Right kidney (tissue), 9 donors: ENCODE measurements around the gene GIMAP4.
"Not testable (repeated sequence)": the region's sequence is repeated elsewhere in the genome, so short reads cannot be mapped to it uniquely, and the experiment has no call there.

ENCODE experiments used
- DNase-seq: peaks from one replicate; pipeline ENCODE4 v3.0.0-alpha.2; 2016
- long read RNA-seq, 8 donors: transcript quantifications; one replicate each; lab custom pipeline, GENCODE V29; 2026

Gene GIMAP4
- long read RNA-seq, donor 1, transcript GIMAP4-201 (3 exons, 2,060 nt): major isoform, 7 of 7 reads
- long read RNA-seq, donor 1, partial matches to known transcripts: 0 of 7 reads
- long read RNA-seq, donor 1, other reads (novel, unspliced or antisense): 0 of 7 reads
- long read RNA-seq, donor 2, transcript GIMAP4-201 (3 exons, 2,060 nt): major isoform, 6 of 8 reads
- long read RNA-seq, donor 2, partial matches to known transcripts: 0 of 8 reads
- long read RNA-seq, donor 2, other reads (novel, unspliced or antisense): 0 of 8 reads
- long read RNA-seq, donor 3, transcript GIMAP4-201 (3 exons, 2,060 nt): major isoform, 5 of 5 reads
- long read RNA-seq, donor 3, partial matches to known transcripts: 0 of 5 reads
- long read RNA-seq, donor 3, other reads (novel, unspliced or antisense): 0 of 5 reads
- long read RNA-seq, donor 4, transcript GIMAP4-201 (3 exons, 2,060 nt): major isoform, 9 of 11 reads
- long read RNA-seq, donor 4, partial matches to known transcripts: 0 of 11 reads
- long read RNA-seq, donor 4, other reads (novel, unspliced or antisense): 0 of 11 reads
- long read RNA-seq, donor 5, transcript GIMAP4-201 (3 exons, 2,060 nt): major isoform, 7 of 8 reads
- long read RNA-seq, donor 5, partial matches to known transcripts: 0 of 8 reads
- long read RNA-seq, donor 5, other reads (novel, unspliced or antisense): 0 of 8 reads
- long read RNA-seq, donor 6, partial matches to known transcripts: 0 of 4 reads
- long read RNA-seq, donor 6, other reads (novel, unspliced or antisense): 0 of 4 reads
- long read RNA-seq, donor 7, transcript GIMAP4-201 (3 exons, 2,060 nt): major isoform, 7 of 9 reads
- long read RNA-seq, donor 7, partial matches to known transcripts: 0 of 9 reads
- long read RNA-seq, donor 7, other reads (novel, unspliced or antisense): 0 of 9 reads
- long read RNA-seq, donor 8, transcript GIMAP4-201 (3 exons, 2,060 nt): major isoform, 11 of 16 reads
- long read RNA-seq, donor 8, partial matches to known transcripts: 0 of 16 reads
- long read RNA-seq, donor 8, other reads (novel, unspliced or antisense): 5 of 16 reads

DNA sequence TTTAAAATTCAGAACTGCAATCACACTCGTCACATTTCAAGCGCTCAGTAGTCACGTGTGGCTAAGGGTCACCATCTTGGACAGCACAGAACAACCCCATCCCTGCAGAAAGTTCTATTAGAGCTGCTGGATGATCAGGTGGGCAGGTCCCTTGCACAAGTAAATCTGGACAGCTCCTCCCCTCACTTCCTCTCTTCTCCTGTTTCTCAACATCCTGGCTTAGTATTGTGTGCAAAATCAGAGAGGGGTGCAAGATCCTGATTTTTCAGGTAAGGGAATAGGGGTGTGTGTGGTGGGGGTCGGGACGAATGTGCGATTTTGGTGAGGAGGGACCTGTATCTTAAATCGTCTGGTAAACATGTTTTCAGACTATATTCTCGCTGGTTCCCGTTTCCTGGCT lies at the start of gene GIMAP4:
Gene GIMAP4 (plus strand): TSS at position 222 of the 400 bp plus-strand sequence. CDS start 2,512 bp downstream, outside the sequence.
- DNase-seq: no peak

- DNase-seq: no peak
These were observed 47.9 kb upstream of the GIMAP4 start for GRCh38 chr7:150519310-150519709.

GRCh38 chr7:150520145-150520544 lies 47.0 kb upstream of the GIMAP4 start:
- no peak for DNase-seq

DNA sequence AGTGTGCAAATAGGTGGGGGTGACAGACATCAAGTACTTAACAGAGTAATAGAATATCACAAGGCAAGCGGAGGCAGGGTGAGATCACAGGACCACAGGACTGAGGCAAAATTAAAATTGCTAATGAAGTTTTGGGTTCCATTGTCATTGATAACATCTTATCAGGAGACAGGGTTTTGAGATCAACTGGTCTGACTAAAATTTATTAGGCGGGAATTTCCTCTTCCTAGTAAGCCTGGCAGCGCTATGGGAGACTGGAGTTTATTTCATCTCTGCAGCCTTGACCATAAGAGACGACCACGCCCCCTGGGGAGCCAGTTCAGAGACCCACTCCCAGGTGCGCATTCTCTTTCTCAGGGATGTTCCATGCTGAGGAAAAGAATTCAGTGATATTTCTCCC lies 44.3 kb upstream of the GIMAP4 start:
- not testable (repeated sequence) for DNase-seq

GRCh38 chr7:150524018-150524417 lies 43.2 kb upstream of the GIMAP4 start:
- DNase-seq: no peak

DNA sequence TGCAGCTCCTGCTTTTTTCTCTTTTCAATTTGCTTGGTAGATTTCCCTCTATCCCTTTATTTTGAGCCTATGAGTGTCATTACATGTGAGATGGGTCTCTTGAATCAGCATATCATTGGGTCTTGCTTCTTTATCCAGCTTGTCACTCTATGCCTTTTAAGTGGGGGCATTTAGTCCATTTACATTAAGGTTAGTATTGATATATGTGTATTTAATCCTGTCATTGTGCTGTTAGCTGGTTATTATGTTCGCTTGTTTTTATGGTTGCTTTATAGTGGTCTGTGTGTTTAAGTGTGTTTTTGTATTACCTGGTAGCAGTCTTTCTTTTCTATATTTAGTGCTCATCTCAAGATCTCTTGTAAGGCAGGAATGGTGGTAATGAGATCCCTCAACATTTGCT lies 35.5 kb upstream of the GIMAP4 start:
- no peak for DNase-seq

DNA sequence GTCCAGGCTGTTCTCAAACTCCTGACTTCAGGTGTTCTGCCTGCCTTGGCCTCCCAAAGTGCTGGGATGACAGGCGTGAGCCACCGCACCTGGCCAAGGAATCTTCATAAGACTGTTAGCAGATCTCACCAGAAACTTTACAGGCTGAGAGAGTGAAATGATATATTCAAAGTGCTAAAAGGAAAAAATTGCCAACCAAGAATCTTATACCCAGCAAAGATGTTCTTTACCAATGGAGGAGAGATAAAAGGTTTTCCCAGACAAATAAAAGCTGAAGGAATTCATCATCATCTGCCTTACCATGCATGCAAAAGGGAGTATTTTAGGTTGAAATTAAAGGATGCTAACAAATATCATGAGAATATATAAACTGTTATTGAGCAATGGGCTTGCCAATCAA lies 28.9 kb upstream of the GIMAP4 start:
- no peak for DNase-seq

GRCh38 chr7:150553163-150553562 lies 14.0 kb upstream of the GIMAP4 start:
- no peak for DNase-seq

GRCh38 chr7:150556521-150557138 lies 10.6 kb upstream of the GIMAP4 start:
- DNase-seq: no peak

DNA sequence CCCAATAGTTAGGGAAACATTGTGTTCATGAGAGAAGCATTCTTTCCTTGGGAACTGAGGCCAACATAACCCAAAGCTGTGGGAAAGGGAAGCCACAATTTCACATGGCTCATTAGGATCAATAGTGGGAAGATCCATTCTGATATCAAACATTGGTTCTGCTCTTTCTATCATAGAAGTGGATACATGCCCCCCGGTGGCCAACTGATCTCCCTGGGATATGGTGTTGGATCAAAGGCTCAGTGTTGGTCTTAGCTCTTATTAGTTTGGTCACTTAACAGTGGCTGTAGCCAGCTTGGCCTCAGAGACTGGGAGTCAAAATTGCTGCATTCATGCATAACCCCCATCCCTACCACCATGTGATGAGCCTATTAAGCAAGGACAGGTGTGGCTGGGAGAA lies 6.7 kb upstream of the GIMAP4 start:
- DNase-seq: no peak

- no peak for DNase-seq
These were observed 4.3 kb upstream of the GIMAP4 start for GRCh38 chr7:150562919-150563318.

DNA sequence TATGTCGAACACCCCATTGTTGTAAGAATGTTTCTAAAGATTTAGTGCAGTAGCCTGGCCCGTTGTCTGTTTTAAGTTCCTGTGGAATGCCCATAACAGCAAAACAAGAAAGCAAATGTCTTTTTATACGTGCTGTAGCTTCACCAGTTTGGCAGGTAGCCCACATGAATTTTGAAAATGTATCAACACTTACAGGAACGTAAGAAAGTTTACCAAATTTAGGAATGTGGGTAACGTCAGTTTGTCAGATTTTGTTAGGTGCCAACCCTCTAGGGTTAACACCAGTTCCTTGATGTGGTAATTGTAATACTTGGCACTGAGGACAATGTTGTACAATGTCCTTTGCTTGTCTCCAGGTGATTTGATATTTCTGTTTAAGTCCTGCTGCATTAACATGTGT lies 3.2 kb upstream of the GIMAP4 start:
- no peak for DNase-seq

DNA sequence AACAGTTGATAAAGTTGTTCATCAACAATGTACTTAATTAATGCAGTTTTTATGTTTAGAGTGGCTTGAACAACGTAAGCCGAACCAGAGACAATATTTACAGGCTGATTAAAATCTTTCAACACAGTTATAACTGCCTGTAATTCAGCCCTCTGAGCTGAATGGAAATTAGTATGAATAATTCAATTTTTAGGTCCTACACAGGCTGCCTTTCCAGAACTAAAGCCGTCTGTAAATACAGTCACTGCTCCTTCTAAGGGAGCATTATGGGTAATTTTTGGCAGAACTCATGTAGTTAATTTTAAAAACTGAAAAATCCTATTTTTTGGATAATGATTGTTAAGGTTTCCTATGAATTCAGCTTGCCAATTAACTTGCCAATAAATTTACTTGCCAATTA lies 2.6 kb upstream of the GIMAP4 start:
- no peak for DNase-seq

- DNase-seq: no peak
These were observed 2.0 kb upstream of the GIMAP4 start for GRCh38 chr7:150565239-150565638.

- no peak for DNase-seq
These were observed 1.1 kb upstream of the GIMAP4 start for GRCh38 chr7:150566123-150566522.

GRCh38 chr7:150566572-150566971 lies 618 bp upstream of the GIMAP4 start:
- no peak for DNase-seq

GRCh38 chr7:150567871-150568301 lies 696 bp downstream of the GIMAP4 start:
- DNase-seq: no peak

DNA sequence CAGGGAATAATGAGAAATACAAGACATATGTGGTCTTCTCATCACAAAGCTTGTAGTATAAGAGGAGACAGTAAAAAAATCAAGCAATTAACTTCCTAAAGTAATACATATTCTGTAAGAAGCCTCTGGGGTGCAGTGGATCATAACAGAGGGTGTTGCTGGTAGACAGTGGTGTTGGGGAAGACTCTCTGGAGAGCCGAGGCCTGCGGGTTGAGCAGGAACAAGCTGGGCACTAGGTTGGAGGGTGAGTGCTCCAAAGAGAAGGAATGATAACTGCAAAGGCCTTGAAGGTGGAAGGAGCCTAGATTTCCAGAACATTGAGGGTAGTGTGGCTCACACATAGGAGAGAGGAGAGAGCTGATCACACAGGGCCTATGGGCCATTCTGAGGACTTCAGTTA lies 1.5 kb downstream of the GIMAP4 start:
- DNase-seq: no peak

- no peak for DNase-seq
These were observed 2.2 kb downstream of the GIMAP4 start for GRCh38 chr7:150569245-150569955.

DNA sequence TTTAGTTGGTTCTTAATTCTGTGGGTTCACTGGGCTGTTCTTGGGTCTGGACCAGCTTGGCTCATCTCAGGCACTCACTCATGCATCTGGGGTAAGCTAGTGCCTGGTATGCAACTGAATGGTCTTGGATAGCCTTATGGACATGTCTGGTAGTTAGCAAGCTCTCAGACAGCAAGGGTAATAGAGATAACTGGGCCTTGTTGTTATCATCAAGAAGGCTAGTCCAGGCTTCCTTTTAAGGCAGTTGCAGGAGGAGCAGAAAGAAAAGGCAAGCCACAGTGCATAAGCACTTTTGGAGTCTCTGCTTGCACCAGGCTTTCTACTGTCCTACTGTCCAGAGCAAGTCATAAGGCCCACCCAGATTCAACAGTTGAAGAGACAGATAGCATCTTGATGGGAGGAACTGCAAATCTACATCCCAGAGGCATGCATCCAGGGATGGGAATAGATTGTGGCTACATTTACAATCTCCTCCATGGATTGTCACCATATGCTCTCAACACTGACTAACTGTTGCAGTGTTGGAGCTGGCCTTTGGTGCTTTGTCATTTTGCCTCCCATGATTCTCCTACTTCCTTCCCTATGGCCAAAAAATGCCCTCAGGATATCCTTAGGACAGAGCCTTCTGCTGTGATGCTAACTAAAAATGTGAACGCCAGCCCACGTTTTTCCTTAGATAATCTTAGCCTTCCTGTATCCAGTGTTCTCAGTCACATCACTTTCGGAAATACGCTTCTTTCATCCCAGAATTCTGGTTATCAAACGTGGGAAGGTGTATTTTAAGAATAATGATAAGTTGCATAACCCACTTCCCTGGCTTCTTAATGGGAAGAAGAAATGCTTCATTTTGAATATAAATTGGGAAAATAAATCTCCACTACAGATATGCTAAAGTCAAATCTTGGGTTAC lies 3.6 kb downstream of the GIMAP4 start:
- DNase-seq: no peak

GRCh38 chr7:150572496-150572895 lies 5.3 kb downstream of the GIMAP4 start:
- no peak for DNase-seq
